Measurements from ENCODE around the gene FOXM1. TPM values are rescaled to one million over a fixed set of nuclear protein-coding genes. Genes with fewer than 3 reads are reported as not detected.

The FOXM1 gene
- total RNA-seq, 1 experiment from 2014 or later = 118 TPM

DNA sequence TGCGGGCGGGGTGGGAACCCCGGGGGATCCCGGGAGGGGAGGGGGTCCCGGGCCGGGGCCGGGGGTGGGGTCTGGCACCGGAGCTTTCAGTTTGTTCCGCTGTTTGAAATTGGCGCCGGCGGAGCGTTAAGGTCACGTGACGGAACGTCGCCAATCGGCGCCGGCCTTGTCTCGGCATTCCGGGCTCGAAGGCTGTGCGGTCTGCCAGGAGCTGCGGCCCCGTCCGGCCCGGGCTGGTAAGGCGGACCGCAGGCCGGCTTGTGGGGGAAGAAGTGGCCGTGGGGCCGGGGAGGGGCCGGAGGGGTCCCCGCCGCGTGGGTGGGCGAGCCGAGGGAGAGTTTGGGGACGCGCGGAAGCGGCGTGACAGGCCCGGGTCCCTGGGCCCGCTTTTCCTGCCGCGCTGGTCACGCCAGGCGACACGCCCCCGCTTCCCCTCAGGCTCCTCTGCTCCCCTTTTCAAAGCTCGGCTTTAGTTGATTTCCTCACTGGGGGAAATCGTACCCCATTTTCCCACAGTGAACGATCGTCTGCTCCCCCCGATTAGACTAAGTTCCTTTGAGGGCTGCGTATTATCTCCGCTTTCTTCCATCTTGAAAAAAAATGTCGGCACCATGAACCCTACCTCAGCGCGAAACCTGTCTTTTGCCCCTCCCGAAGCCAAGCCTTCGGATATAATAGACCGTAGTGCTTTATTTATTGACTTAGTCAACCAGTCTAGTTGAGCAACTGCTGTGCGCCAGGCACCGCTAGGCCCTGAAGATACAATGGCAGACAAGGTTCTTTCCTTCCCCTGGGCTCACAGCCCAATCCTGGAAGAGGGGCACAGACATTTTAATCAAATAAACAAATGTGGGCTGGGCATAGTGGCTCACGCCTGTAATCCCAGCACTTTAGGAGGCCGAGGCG, at the start of gene FOXM1, which contains the start of gene RHNO1 (continued):
- no peak for TF ChIP-seq ZNF263 (CRISPR knock-in tag; IDR thresholded peaks at IDR 0.05; ENCODE audit: low read depth)
- TF ChIP-seq, protein P1, sequence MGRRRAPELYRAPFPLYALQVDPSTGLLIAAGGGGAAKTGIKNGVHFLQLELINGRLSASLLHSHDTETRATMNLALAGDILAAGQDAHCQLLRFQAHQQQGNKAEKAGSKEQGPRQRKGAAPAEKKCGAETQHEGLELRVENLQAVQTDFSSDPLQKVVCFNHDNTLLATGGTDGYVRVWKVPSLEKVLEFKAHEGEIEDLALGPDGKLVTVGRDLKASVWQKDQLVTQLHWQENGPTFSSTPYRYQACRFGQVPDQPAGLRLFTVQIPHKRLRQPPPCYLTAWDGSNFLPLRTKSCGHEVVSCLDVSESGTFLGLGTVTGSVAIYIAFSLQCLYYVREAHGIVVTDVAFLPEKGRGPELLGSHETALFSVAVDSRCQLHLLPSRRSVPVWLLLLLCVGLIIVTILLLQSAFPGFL (CRISPR knock-in tag; IDR thresholded peaks at IDR 0.05; ENCODE audit: borderline replicate concordance) = peak; percentile 65; the same call in 1 of the 2 replicates
- no peak for TF ChIP-seq ZNF219 (CRISPR knock-in tag; IDR thresholded peaks at IDR 0.05; ENCODE audit: borderline replicate concordance)
- TF ChIP-seq FOXJ3 (CRISPR knock-in tag; IDR thresholded peaks at IDR 0.05; ENCODE audit: borderline replicate concordance) = no peak
- TF ChIP-seq, protein P2, sequence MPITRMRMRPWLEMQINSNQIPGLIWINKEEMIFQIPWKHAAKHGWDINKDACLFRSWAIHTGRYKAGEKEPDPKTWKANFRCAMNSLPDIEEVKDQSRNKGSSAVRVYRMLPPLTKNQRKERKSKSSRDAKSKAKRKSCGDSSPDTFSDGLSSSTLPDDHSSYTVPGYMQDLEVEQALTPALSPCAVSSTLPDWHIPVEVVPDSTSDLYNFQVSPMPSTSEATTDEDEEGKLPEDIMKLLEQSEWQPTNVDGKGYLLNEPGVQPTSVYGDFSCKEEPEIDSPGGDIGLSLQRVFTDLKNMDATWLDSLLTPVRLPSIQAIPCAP (CRISPR knock-in tag; IDR thresholded peaks at IDR 0.05) = no peak
- TF ChIP-seq, protein P3, sequence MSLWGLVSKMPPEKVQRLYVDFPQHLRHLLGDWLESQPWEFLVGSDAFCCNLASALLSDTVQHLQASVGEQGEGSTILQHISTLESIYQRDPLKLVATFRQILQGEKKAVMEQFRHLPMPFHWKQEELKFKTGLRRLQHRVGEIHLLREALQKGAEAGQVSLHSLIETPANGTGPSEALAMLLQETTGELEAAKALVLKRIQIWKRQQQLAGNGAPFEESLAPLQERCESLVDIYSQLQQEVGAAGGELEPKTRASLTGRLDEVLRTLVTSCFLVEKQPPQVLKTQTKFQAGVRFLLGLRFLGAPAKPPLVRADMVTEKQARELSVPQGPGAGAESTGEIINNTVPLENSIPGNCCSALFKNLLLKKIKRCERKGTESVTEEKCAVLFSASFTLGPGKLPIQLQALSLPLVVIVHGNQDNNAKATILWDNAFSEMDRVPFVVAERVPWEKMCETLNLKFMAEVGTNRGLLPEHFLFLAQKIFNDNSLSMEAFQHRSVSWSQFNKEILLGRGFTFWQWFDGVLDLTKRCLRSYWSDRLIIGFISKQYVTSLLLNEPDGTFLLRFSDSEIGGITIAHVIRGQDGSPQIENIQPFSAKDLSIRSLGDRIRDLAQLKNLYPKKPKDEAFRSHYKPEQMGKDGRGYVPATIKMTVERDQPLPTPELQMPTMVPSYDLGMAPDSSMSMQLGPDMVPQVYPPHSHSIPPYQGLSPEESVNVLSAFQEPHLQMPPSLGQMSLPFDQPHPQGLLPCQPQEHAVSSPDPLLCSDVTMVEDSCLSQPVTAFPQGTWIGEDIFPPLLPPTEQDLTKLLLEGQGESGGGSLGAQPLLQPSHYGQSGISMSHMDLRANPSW (CRISPR knock-in tag; conservative IDR thresholded peaks at IDR 0.05; ENCODE audit: low read depth) = no peak
- TF ChIP-seq, protein P4, sequence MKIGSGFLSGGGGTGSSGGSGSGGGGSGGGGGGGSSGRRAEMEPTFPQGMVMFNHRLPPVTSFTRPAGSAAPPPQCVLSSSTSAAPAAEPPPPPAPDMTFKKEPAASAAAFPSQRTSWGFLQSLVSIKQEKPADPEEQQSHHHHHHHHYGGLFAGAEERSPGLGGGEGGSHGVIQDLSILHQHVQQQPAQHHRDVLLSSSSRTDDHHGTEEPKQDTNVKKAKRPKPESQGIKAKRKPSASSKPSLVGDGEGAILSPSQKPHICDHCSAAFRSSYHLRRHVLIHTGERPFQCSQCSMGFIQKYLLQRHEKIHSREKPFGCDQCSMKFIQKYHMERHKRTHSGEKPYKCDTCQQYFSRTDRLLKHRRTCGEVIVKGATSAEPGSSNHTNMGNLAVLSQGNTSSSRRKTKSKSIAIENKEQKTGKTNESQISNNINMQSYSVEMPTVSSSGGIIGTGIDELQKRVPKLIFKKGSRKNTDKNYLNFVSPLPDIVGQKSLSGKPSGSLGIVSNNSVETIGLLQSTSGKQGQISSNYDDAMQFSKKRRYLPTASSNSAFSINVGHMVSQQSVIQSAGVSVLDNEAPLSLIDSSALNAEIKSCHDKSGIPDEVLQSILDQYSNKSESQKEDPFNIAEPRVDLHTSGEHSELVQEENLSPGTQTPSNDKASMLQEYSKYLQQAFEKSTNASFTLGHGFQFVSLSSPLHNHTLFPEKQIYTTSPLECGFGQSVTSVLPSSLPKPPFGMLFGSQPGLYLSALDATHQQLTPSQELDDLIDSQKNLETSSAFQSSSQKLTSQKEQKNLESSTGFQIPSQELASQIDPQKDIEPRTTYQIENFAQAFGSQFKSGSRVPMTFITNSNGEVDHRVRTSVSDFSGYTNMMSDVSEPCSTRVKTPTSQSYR (CRISPR knock-in tag; IDR thresholded peaks at IDR 0.05) = peak; percentile 73; the same call in 1 of the 2 replicates
- peak; percentile 22; the same call in 1 of the 2 replicates for TF ChIP-seq FOXK1 (CRISPR knock-in tag; IDR thresholded peaks at IDR 0.05)
- TF ChIP-seq MXD4 (CRISPR knock-in tag; IDR thresholded peaks at IDR 0.05; ENCODE audit: borderline replicate concordance) = no peak
- TF ChIP-seq, protein P5, sequence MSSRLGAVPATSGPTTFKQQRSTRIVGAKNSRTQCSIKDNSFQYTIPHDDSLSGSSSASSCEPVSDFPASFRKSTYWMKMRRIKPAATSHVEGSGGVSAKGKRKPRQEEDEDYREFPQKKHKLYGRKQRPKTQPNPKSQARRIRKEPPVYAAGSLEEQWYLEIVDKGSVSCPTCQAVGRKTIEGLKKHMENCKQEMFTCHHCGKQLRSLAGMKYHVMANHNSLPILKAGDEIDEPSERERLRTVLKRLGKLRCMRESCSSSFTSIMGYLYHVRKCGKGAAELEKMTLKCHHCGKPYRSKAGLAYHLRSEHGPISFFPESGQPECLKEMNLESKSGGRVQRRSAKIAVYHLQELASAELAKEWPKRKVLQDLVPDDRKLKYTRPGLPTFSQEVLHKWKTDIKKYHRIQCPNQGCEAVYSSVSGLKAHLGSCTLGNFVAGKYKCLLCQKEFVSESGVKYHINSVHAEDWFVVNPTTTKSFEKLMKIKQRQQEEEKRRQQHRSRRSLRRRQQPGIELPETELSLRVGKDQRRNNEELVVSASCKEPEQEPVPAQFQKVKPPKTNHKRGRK (CRISPR knock-in tag; IDR thresholded peaks at IDR 0.05; ENCODE audit: borderline replicate concordance) = no peak
- TF ChIP-seq PRRX2 (CRISPR knock-in tag; IDR thresholded peaks at IDR 0.05) = no peak
- 0 out of 2 replicates have a peak, but pooled peaks have one; percentile 17 for TF ChIP-seq NR3C1 (CRISPR knock-in tag; conservative IDR thresholded peaks at IDR 0.05; ENCODE audit: low read depth)
- no peak for TF ChIP-seq ZNF138 (CRISPR knock-in tag; conservative IDR thresholded peaks at IDR 0.05)
- TF ChIP-seq, protein P6, sequence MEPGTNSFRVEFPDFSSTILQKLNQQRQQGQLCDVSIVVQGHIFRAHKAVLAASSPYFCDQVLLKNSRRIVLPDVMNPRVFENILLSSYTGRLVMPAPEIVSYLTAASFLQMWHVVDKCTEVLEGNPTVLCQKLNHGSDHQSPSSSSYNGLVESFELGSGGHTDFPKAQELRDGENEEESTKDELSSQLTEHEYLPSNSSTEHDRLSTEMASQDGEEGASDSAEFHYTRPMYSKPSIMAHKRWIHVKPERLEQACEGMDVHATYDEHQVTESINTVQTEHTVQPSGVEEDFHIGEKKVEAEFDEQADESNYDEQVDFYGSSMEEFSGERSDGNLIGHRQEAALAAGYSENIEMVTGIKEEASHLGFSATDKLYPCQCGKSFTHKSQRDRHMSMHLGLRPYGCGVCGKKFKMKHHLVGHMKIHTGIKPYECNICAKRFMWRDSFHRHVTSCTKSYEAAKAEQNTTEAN (CRISPR knock-in tag; IDR thresholded peaks at IDR 0.05) = no peak
- TF ChIP-seq, protein P7, sequence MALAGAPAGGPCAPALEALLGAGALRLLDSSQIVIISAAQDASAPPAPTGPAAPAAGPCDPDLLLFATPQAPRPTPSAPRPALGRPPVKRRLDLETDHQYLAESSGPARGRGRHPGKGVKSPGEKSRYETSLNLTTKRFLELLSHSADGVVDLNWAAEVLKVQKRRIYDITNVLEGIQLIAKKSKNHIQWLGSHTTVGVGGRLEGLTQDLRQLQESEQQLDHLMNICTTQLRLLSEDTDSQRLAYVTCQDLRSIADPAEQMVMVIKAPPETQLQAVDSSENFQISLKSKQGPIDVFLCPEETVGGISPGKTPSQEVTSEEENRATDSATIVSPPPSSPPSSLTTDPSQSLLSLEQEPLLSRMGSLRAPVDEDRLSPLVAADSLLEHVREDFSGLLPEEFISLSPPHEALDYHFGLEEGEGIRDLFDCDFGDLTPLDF (CRISPR knock-in tag; IDR thresholded peaks at IDR 0.05) = peak; percentile 83; the same call in 1 of the 2 replicates
- TF ChIP-seq, protein P8, sequence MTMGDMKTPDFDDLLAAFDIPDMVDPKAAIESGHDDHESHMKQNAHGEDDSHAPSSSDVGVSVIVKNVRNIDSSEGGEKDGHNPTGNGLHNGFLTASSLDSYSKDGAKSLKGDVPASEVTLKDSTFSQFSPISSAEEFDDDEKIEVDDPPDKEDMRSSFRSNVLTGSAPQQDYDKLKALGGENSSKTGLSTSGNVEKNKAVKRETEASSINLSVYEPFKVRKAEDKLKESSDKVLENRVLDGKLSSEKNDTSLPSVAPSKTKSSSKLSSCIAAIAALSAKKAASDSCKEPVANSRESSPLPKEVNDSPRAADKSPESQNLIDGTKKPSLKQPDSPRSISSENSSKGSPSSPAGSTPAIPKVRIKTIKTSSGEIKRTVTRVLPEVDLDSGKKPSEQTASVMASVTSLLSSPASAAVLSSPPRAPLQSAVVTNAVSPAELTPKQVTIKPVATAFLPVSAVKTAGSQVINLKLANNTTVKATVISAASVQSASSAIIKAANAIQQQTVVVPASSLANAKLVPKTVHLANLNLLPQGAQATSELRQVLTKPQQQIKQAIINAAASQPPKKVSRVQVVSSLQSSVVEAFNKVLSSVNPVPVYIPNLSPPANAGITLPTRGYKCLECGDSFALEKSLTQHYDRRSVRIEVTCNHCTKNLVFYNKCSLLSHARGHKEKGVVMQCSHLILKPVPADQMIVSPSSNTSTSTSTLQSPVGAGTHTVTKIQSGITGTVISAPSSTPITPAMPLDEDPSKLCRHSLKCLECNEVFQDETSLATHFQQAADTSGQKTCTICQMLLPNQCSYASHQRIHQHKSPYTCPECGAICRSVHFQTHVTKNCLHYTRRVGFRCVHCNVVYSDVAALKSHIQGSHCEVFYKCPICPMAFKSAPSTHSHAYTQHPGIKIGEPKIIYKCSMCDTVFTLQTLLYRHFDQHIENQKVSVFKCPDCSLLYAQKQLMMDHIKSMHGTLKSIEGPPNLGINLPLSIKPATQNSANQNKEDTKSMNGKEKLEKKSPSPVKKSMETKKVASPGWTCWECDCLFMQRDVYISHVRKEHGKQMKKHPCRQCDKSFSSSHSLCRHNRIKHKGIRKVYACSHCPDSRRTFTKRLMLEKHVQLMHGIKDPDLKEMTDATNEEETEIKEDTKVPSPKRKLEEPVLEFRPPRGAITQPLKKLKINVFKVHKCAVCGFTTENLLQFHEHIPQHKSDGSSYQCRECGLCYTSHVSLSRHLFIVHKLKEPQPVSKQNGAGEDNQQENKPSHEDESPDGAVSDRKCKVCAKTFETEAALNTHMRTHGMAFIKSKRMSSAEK (CRISPR knock-in tag; IDR thresholded peaks at IDR 0.05; ENCODE audit: borderline replicate concordance) = no peak
- peak; percentile 43; the same call in 1 of the 2 replicates for TF ChIP-seq NFE2L1 (CRISPR knock-in tag; IDR thresholded peaks at IDR 0.05)
- no peak for TF ChIP-seq EMX1 (CRISPR knock-in tag; IDR thresholded peaks at IDR 0.05)
- TF ChIP-seq ESRRA (CRISPR knock-in tag; IDR thresholded peaks at IDR 0.05; ENCODE audit: borderline replicate concordance) = no peak
- no peak for TF ChIP-seq HMGA2 (CRISPR knock-in tag; IDR thresholded peaks at IDR 0.05)
- no peak for TF ChIP-seq ZNF396 (CRISPR knock-in tag; IDR thresholded peaks at IDR 0.05; ENCODE audit: borderline replicate concordance)
